Stimulated activated CD8-positive, alpha-beta memory T cell treated with anti-CD3 and anti-CD28 coated beads, Interleukin-7, amount 100 ng/mL, for 24 hours (primary cell): ENCODE measurements around the gene ATL2.
"Not testable (repeated sequence)": the region's sequence is repeated elsewhere in the genome, so short reads cannot be mapped to it uniquely, and the experiment has no call there.

Experiments
- DNase-seq: peaks from one replicate; pipeline ENCODE4 v3.0.0-alpha.2; 2020; ENCODE audit warnings: low read depth

The ATL2 gene

GRCh38 chr2:38390947-38391346, 13.9 kb upstream of the ATL2 start:
- no peak for DNase-seq

DNA sequence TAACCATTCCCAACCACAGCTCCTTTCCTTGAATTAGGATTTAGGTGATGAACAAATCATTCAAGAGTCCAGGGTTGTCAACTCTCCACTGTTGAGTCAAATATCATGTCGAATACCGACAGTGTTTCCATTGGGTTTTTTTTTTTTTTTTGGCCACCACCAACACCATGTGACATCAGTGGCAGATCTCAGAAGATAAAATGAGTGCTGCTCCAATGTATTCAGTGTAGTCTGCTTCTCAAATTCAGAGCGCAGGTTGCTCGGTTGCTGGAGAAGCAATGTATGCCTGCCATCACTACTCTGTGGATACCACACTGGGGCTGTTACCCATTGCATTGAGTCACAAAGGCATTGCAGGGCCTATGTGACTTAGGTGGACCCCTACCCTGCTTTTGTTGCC, 10.8 kb upstream of the ATL2 start:
- no peak for DNase-seq

- DNase-seq: no peak
Measured at GRCh38 chr2:38386821-38387220, 9.7 kb upstream of the ATL2 start.

DNA sequence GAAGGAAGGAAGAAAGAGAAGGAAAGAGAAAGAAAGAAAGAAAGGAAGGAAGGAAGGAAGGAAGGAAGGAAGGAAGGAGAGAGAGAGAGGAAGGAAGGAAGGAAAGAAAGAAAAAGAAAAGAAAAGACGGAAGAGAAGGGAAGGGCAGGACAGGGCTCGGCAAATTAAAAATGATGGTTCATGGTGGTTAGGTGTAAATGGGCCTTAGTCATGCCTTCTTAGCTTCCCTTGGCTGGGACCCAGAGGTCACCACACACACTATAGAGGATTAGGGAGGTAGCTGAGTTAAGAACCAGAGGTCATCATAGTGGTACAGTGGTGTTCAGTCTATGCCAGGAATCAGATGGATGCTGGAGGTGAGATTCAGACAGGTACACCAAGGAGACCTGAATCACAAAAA, 9.3 kb upstream of the ATL2 start:
- DNase-seq: no peak

GRCh38 chr2:38384338-38384737, 7.3 kb upstream of the ATL2 start:
- no peak for DNase-seq

DNA sequence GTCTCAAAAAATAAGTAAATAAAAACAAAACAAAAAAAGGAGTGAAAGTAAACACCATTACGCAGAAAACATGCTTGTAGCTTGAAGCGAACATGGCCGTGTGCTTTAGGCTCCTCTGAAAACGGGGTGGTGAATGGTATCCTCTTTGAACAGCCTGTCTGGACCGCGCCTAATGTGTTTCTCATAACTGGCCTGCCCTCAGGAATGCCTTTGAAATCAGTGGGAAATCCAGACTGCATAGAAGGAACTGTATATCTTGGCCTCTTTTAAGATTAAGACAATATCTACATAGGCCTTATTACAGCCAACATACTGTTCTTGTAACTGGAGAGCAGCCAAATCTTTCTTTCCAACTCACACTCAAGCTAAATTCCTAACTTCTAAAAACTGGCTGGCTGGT, 6.7 kb upstream of the ATL2 start:
- DNase-seq: not testable (repeated sequence)

- DNase-seq: no peak
Measured at GRCh38 chr2:38381381-38382143, 4.5 kb upstream of the ATL2 start.

GRCh38 chr2:38380397-38381130, 3.5 kb upstream of the ATL2 start:
- DNase-seq: no peak

- peak; percentile 21 for DNase-seq
Measured at GRCh38 chr2:38376346-38377049, 575 bp downstream of the ATL2 start.

DNA sequence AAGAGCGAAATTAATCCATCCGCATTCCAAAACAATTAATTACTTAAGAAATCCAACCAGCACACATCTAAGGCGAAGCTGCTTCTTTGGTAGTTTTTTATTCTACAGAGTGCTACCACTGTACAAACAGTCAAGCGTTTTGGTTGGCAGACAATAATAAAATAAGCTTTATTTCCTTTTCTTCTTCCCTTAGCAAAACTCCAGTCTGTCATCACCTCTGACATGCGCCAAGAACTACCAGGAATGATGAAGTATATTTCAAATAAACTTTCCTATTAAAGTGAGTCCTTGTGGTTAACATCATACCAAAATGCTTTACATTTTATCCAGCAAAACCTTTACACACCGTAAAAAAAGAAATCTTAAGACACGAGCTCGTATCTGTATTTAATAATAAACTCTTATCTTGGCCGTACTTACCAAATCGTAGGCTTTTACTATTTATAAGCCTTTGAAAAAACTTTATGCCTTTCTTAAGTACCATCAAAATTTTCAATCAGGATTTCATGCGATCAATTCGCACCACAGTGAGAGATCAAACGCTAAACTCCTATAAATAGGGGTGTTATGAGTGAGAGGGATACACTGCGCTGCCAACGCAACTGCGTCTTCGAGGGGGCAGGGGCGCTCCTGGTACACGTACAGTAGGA, 1.3 kb downstream of the ATL2 start:
- DNase-seq: peak; percentile 27

DNA sequence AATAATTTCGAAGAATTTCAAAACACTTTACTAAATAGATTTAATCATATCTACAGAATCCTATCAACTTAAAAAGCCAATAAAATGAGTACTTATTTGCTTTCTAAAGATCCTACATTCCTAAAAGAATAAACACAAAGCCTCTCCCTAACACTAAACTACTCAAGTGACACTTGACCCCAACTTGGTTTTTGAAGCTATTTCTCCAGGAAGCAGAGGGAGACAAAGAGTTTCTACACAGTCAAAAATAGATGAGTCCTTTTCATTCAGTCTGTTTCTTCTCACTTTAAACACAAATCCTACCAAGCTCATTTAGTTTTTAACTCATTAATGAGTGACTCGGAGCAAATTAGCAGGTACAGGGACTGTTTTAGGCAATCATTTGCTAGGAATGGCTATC, 2.1 kb downstream of the ATL2 start:
- no peak for DNase-seq

- no peak for DNase-seq
Measured at GRCh38 chr2:38371235-38371634, 5.8 kb downstream of the ATL2 start.

GRCh38 chr2:38370664-38371063, 6.4 kb downstream of the ATL2 start:
- DNase-seq: no peak

DNA sequence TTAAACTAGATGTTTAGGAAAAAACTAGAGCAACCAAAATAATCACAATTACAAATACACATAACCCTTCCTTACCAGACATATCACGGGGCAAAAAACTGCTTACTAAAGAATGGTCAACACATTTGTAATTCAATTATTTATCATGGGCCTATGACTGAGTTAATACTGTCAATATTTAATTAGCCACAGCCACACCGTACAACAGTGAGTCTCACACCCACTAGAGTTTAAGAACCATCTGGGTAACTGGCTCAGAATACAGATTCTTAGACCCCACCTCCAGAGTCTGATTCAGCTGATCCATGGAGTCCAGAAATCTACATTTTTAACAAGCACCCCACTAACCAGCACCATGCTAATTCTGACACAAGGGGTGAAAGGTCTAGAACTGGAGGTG, 14.8 kb downstream of the ATL2 start:
- no peak for DNase-seq

DNA sequence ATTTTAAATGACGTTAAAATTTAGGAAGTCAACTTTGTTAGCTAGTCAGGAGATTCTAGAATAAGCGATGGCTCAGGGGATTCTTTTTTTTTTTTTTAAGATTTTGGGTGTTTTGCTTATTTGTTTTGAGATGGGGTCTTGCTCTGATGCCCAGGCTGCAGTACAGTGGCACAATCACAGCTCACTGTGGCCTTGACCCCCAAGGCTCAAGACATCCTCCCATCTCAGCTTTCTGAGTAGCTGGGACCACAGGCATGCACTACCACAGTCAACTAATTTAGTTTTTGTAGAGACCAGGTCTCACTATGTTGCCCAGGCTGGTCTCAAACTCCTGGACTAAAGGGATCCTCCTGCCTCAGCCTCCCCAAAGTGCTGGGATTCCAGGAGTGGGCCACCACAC, 16.9 kb downstream of the ATL2 start:
- no peak for DNase-seq

DNA sequence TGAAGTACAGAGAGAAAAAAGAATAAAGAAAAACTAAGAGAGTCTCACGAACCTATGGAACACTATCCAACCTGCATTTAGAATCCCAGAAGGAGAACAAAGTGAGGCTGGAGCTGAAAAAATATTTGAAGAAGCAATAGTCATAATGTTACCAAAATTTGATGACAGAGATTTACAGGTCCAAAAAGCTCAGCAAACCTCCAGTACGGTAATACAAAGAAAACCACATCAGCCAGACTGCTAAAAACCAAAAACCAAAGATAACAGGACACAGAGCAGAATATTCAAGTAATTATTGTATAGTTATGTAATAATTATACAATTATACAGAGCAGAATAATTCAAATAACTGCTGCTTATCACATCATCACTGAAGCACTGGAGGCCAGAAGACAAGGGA, 23.7 kb downstream of the ATL2 start:
- DNase-seq: no peak

DNA sequence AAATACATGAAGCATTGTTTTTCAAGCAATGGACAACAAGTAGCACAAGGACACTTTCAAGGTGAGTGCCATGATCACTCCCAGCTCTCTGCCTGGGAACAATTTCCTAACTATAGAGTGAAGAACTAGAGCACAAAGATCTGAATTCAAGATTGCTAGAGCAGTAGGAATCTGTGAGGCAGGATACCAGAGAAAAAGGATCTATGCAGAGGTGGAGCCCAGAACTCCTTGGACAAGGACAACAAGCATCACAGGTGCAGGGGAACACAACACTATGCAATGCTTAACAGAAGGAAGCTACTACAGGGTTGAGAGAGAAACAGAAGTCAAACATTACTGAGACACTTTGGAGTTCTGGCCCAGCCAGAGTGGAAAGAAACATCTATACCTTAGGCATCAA, 24.7 kb downstream of the ATL2 start:
- no peak for DNase-seq

DNA sequence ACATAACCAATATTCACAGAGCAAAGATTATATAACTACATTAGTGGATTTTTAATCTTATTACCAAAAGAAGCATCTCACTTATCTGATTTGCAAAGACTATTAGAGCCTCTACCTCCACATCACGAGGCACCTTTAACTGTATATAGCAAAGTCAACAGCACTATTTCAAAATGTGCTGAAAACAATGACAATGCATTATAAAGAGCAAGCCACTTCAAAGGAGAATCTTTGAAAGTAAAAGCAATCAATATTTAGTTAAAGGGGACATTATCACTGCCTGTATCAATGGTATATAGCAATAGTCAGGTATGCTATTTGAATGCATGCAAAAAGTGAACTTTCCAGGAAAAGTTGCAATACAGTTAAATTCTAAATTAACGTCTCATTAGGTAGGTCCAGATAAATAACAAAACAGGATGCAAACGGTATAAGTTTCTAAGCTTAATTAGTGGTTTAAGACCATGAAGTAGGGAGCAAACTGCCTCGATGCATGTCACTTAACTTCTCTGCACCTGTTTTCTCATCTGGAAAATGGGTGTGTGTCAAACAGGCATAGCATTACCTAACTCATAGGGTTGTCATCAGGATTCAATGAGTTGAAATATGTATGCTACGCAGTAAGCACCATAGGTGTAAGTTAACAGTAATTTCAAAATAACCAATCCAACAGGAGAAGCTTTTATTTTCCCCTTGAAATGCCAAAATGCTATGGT, 31.6 kb downstream of the ATL2 start:
- DNase-seq: no peak

DNA sequence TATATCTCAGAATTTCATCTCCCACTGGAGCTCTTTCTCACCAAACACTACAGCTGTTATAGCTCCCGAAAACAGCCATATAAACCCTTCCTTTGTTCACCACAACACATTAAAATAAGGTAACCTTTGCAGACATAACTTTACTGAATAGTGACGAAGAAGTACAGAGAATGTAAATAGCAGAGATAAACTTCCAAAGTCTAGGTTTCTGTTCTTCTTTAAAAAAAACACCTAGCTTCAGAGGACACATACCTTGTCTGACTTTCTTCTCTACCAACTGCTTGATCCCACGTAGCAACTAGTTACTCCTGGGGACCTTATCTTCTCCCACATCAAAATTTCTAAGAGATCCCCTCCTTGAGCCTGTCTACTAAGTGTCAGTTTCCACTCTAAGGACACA, 32.3 kb downstream of the ATL2 start:
- DNase-seq: no peak

DNA sequence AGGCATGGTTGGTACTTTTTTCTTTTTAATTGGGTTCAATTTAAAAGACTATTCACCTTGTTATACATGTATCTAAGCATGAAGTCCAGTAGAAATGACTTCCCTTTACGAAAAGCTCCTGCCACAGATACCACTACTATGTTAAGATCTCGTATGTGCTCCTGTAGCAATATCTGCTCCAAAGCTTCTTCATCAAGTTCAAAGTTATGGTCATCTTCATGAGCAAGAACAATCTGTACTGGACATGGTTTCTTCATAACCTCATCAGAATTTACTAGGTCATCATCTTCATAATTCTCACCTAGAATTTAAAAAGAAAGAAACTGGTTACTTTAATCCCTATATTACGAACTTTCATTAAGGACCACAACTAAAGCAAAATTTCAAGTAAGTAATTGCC, 33.9 kb downstream of the ATL2 start:
- no peak for DNase-seq

GRCh38 chr2:38336621-38337020, 40.5 kb downstream of the ATL2 start:
- DNase-seq: no peak

- DNase-seq: no peak
Measured at GRCh38 chr2:38330754-38331153, 46.3 kb downstream of the ATL2 start.
